GM12865 (cell line): Measurements from ENCODE around the gene ACOT11.
"Not testable (repeated sequence)": the region's sequence is repeated elsewhere in the genome, so short reads cannot be mapped to it uniquely, and the experiment has no call there.

Source experiments
- DNase-seq: peaks from one replicate; pipeline ENCODE4 v3.0.0; 2010; ENCODE audit warnings: low read depth
- H3K4me3 ChIP-seq: 2 replicates; pipeline ENCODE4 v1.5.1; 2011; ENCODE audit warnings: mild to moderate bottlenecking, low read depth, low read length, control low read depth
- CTCF ChIP-seq: IDR thresholded peaks from 2 replicates; pipeline ENCODE4 v1.5.1; 2011; ENCODE audit warnings: low read length, control low read depth, low read depth, inconsistent platforms; ENCODE audit not compliant: insufficient read depth; ENCODE audit errors: missing control alignments

ACOT11 gene

GRCh38 chr1:54518489-54518888 is 29.5 kb upstream of the ACOT11 start:
- no peak for DNase-seq
- no peak overlapping the region for H3K4me3 ChIP-seq
- TF ChIP-seq CTCF = no peak

GRCh38 chr1:54519709-54520108 is 28.3 kb upstream of the ACOT11 start:
- no peak for DNase-seq

DNA sequence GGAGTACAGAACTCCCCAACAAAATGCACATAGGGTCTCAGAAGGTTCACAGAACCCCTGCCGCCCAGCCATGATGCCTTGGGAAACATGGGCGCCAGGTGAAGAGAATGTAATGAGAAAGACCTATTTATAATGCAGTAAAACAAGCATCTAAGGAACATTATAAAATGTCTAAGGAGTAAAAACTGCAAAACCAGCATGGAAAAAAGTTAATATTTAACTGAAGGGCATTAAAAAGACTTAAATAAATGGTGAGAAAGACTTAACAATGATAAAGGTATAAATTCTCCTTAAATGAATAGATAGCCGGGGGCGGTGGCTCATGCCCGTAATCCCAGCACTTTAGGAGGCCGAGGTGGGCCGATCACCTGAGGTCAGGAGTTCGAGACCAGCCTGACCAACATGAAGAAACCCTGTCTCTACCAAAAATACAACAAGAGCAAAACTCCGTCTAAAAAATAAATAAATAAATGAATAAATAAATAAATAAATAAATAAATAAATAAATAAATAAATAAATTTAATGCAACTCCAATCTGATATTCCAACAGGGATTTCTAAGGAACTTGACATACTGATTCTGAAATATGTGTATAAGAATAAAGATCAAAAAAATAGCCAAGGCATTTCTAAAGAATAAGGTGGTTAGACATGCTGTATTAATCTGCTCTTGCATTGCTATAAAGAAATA is 27.3 kb upstream of the ACOT11 start:
- no peak for DNase-seq
- no peak for TF ChIP-seq CTCF
- H3K4me3 ChIP-seq = no peak overlapping the region

More at GRCh38 chr1:54519709-54520108, 28.3 kb upstream of the ACOT11 start:
- H3K4me3 ChIP-seq = no peak overlapping the region
- TF ChIP-seq CTCF = peak; percentile 32

GRCh38 chr1:54526565-54526964 is 21.5 kb upstream of the ACOT11 start:
- not testable (repeated sequence) for H3K4me3 ChIP-seq, DNase-seq

- H3K4me3 ChIP-seq = no peak overlapping the region
- TF ChIP-seq CTCF = no peak
- no peak for DNase-seq
Measured at GRCh38 chr1:54528613-54529012, 19.4 kb upstream of the ACOT11 start.

GRCh38 chr1:54532033-54532432 is 16.0 kb upstream of the ACOT11 start:
- no peak for DNase-seq
- TF ChIP-seq CTCF = no peak
- no peak overlapping the region for H3K4me3 ChIP-seq

DNA sequence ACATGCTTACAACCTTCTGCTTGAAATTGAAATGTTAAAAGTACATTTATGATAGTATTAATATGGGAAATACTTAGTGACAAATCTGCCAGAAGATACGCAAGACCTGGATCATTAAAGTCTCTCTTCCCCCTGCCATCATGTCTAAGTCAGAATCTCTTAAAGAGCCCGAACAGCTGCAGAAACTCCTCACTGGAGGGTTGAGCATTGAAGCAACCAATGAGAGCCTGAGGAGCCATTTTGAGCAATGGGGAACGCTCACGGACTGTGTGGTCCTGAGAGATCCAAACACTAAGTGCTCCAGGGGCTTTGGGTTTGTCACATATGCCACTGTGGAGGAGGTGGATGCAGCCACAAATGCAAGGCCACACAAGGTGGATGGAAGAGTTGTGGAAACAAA is 11.4 kb upstream of the ACOT11 start:
- not testable (repeated sequence) for DNase-seq, H3K4me3 ChIP-seq

- DNase-seq = no peak
- TF ChIP-seq CTCF = no peak
- no peak overlapping the region for H3K4me3 ChIP-seq
Measured at GRCh38 chr1:54537611-54538010, 10.4 kb upstream of the ACOT11 start.
